Sigmoid colon (tissue), 7 donors: ENCODE measurements around the gene DDX1. TPM values are rescaled to one million over a fixed set of nuclear protein-coding genes. Genes with fewer than 3 reads are reported as not detected.

Source experiments
- DNase-seq: peaks from one replicate; pipeline ENCODE4 v3.0.0-alpha.2; 2019
- H3K27ac ChIP-seq, 4 donors: fragments of 200-600 bp; sonication (generic); one replicate each; pipeline ENCODE4 v1.5.1; 2016 to 2019; ENCODE audit warnings: mild to moderate bottlenecking in 1 of 4
- H3K27me3 ChIP-seq, 3 donors: fragments of 200-600 bp; sonication (generic); one replicate each; pipeline ENCODE4 v1.5.1; 2019; ENCODE audit warnings: mild to moderate bottlenecking in 1 of 3
- H3K36me3 ChIP-seq, 4 donors: fragments of 200-600 bp; sonication (generic); one replicate each; pipeline ENCODE4 v1.5.1; 2016 to 2019
- H3K4me1 ChIP-seq, 4 donors: fragments of 200-600 bp; sonication (generic); one replicate each; pipeline ENCODE4 v1.5.1; 2017 to 2019
- H3K4me3 ChIP-seq, 4 donors: fragments of 200-600 bp; sonication (generic); one replicate each; pipeline ENCODE4 v1.5.1; 2017 to 2019; ENCODE audit warnings: mild to moderate bottlenecking in 2 of 4, moderate library complexity in 1 of 4
- H3K9me3 ChIP-seq, 4 donors: fragments of 200-600 bp in 3 of 4; sonication (generic) in 3 of 4; one replicate each; pipeline versions ENCODE4 v1.5.1 to v1.6.1; 2013 to 2019
- EP300 ChIP-seq, 4 donors: sonication (generic); formaldehyde crosslinking; IDR thresholded peaks; one replicate each; pipeline ENCODE4 v1.6.1; 2017; ENCODE audit warnings: antibody characterized with exemption in 4 of 4
- POLR2A ChIP-seq, 2 donors: fragments of 450-650 bp; IDR thresholded peaks; one replicate each; pipeline ENCODE4 v1.6.1; 2016; ENCODE audit warnings: antibody characterized with exemption in 2 of 2, mild to moderate bottlenecking in 2 of 2, moderate library complexity in 2 of 2
- POLR2AphosphoS5 ChIP-seq, 4 donors: sonication (generic); formaldehyde crosslinking; IDR thresholded peaks; one replicate each; pipeline ENCODE4 v1.6.1; 2017; ENCODE audit warnings: antibody characterized with exemption in 4 of 4
- WGBS, 2 donors: extraction: QIAGEN DNeasy Blood & Tissue Kit; methylation state at CpG; one replicate each; pipeline ENCODE4 v1.1.7; 2013; 5-methylcytosine and 5-hydroxymethylcytosine counted together
- intact Hi-C: fragments of 100-400 bp; cut with DNase I; formaldehyde crosslinking; loops from one replicate; pipeline ENCODE4 v1.15.1; 2023
- polyA plus RNA-seq, 3 donors: library from polyadenylated mRNA; stranded (reverse); fragments of 200-250 nt; gene quantifications; one replicate each; pipeline ENCODE4 v1.2.3, GENCODE V29; 2013
- total RNA-seq, 4 donors: library from RNA; depleted of rRNA; stranded (reverse); fragments of >200 nt; gene quantifications; one replicate each; pipeline ENCODE4 v1.1.0, GENCODE V29; 2016
- TF ChIP-seq, protein P1 (sequence below), 4 experiments: fragments of 450-650 bp in 3 of 4; fragments of 200-600 bp in 1 of 4; IDR thresholded peaks; one replicate each; pipeline ENCODE4 v1.5.1; 2016 to 2019; ENCODE audit warnings: antibody characterized with exemption in 4 of 4, mild to moderate bottlenecking in 3 of 4, moderate library complexity in 2 of 4
- donor health status: healthy with polysubstance abuse.
- donor health status: Bipolar disorder and iron deficiency.
- donor health status: healthy.

The DDX1 gene
- total and polyA plus RNA-seq, 7 donors: 59.2 to 104 (median 67.9) TPM

DNA sequence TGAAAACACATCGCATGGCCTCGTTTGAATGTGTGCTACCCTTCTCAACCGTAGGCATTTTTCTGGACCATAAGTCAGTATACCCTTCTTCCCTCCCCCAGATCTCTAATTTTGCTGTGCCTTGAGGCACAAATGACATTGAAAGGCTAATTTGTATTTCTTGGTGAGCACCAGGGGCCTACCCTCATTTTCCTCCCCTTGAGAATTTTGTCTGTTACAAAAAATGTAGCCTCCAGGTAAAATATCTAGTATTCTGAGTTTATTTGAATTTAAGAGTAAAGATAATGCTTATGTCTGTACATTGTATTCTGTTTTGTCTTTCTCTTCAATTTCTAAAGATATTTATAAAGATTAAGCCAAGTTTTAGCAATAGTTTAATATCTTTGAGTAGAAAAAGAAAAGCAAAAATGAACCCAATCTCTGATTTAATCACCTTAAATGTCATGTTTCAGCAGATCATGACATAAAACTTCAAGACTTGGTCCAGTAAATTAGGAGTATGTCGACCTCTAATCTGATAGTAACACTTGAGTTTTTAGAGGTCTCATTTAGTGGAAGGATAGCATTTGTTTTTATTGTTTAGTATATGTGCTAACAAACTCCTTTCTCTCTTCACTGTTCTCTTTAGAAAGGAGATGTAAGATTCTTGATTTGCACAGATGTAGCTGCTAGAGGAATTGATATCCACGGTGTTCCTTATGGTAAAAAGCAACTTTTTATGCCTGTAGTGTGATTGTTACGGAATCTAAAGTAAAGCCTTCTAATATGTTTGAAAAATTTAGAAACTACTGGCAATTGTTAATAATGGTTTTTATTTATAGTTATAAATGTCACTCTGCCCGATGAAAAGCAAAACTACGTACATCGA lies 36.4 kb downstream of the DDX1 start:
- no peaks in the 10 kb centered on the region for H3K27me3 ChIP-seq
- 86 to 92% methylated on average over 9 of the region's 9 CpGs for WGBS, 2 donors
- TF ChIP-seq, protein P1, sequence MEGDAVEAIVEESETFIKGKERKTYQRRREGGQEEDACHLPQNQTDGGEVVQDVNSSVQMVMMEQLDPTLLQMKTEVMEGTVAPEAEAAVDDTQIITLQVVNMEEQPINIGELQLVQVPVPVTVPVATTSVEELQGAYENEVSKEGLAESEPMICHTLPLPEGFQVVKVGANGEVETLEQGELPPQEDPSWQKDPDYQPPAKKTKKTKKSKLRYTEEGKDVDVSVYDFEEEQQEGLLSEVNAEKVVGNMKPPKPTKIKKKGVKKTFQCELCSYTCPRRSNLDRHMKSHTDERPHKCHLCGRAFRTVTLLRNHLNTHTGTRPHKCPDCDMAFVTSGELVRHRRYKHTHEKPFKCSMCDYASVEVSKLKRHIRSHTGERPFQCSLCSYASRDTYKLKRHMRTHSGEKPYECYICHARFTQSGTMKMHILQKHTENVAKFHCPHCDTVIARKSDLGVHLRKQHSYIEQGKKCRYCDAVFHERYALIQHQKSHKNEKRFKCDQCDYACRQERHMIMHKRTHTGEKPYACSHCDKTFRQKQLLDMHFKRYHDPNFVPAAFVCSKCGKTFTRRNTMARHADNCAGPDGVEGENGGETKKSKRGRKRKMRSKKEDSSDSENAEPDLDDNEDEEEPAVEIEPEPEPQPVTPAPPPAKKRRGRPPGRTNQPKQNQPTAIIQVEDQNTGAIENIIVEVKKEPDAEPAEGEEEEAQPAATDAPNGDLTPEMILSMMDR (IDR thresholded peaks at IDR 0.05): no peak
- no peak for TF ChIP-seq POLR2A (IDR thresholded peaks at IDR 0.05)
- peaks cover 0 to 9% (median 3%) of the 10 kb centered on the region in 4 donors for H3K4me1 ChIP-seq
- no peak overlapping the region for H3K4me3 ChIP-seq
- no peaks in the 10 kb centered on the region for H3K9me3 ChIP-seq
- H3K27ac ChIP-seq: no peak overlapping the region
- intact Hi-C loops: no loop called here
- peaks cover 11 to 99% (median 36%) of the 10 kb centered on the region in 4 donors for H3K36me3 ChIP-seq
- DNase-seq: no peak

DNA sequence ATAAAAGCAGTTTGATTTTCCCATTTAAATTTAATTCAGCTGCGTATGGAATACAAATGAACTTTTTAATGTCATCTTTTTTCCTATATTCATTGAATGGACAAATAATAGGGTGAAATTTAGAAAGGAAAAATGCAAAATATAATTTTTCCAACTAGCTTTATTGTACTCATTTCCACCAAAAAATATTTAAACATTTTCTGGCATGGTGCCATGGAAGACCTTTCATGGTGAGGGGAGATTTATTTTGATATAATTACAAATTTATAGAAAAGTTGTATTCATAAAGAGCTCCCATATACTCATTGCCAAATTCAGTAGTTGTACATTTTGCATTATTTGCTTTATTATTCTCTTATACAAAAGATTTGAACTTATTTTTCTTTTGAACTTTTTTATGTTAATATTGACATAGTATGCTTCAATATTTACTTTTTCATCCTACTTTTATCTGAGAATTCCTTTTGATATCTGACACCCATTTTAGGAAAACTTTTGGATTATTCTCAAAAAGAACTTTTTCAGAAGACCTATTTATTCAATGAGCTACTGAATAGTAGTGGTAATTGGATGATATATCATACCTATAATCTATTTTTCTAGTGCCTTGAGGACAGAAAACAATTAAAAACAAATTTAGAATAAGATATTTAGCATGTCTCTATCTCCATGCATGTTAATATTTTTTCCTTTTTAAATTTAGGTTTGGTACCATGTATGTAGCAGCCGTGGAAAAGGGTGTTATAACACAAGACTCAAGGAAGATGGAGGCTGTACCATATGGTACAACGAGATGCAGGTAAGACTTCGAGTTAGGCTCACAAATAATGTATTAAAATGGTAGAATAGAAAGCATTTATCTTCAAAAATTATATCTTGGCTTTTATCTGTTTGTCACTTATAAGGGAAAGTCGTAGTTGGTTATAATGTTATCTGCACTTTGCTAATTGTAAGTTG lies 37.5 kb downstream of the DDX1 start:
- peaks cover 9 to 99% (median 28%) of the 10 kb centered on the region in 4 donors for H3K36me3 ChIP-seq
- no peaks in the 10 kb centered on the region for H3K27me3 ChIP-seq
- no peak overlapping the region for H3K27ac ChIP-seq
- no peak overlapping the region for H3K4me3 ChIP-seq
- no peaks in the 10 kb centered on the region for H3K9me3 ChIP-seq
- TF ChIP-seq POLR2AphosphoS5 (IDR thresholded peaks at IDR 0.05): no peak
- no peak for TF ChIP-seq POLR2A (IDR thresholded peaks at IDR 0.05)
- no peak for TF ChIP-seq EP300 (IDR thresholded peaks at IDR 0.05)
- TF ChIP-seq, protein P1 (IDR thresholded peaks at IDR 0.05): no peak
- DNase-seq: no peak
- intact Hi-C loops: no loop called here
- H3K4me1 ChIP-seq: peaks cover 0 to 9% (median 3%) of the 10 kb centered on the region in 4 donors
- WGBS, 2 donors: 96 to 98% methylated on average over 5 of the region's 5 CpGs

DNA sequence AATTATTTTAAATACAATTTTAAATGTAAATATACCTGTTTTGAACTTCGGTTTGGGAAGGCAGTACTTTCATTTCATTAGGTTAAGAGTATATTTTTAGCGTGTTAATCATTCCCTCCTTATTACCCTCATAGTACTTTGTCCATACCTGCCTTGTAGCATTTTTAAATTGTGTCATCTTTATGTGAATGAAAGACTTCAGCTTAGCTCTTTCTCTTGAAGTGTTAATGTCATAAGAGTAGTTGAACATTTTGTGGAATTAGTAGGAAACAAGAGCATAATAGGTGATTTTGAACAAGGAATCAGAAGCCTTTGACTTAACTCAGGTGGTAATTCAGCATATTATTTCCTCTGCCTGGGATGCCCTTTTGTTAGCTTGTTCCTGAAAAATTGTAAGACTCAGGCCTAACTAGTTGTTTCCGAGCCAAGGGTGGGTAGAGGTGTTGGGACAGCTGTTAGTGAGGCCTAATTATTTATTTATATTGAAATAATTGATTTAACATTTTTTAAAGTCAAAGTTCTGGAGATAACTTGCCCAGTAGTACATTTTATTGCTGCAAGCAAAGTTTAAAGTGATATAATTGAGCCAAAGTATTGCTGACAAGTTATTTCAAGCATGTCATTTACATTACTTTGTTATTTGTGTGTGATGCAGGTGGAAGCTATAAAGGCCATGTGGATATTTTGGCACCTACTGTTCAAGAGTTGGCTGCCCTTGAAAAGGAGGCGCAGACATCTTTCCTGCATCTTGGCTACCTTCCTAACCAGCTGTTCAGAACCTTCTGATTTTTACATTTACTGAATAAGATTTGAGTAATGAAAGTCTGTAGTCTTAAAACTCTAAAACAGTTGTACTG lies 38.7 kb downstream of the DDX1 start:
- H3K27me3 ChIP-seq: no peaks in the 10 kb centered on the region
- peaks cover 9 to 98% (median 20%) of the 10 kb centered on the region in 4 donors for H3K36me3 ChIP-seq
- H3K27ac ChIP-seq: no peak overlapping the region
- no peak for DNase-seq
- no peak for TF ChIP-seq EP300 (IDR thresholded peaks at IDR 0.05)
- TF ChIP-seq, protein P1 (IDR thresholded peaks at IDR 0.05): no peak
- TF ChIP-seq POLR2A (IDR thresholded peaks at IDR 0.05): no peak
- no peak for TF ChIP-seq POLR2AphosphoS5 (IDR thresholded peaks at IDR 0.05)
- no peaks in the 10 kb centered on the region for H3K9me3 ChIP-seq
- H3K4me1 ChIP-seq: peaks cover 0 to 9% (median 3%) of the 10 kb centered on the region in 4 donors
- no peak overlapping the region for H3K4me3 ChIP-seq
- WGBS, 2 donors: 86 to 91% methylated on average over 4 of the region's 4 CpGs
- intact Hi-C loops: loop anchor here (10.0 kb wide), 1 partner anchor 284 kb away; no protein-coding TSS in a partner anchor
